Right lobe of liver (tissue), 4 donors: ENCODE data around the gene DHRS7.

Experiments used
- POLR2A ChIP-seq: fragments of 450-650 bp; IDR thresholded peaks from one replicate; pipeline ENCODE4 v1.6.1; 2017; ENCODE audit warnings: antibody characterized with exemption, mild to moderate bottlenecking
- TF ChIP-seq, protein P1 (sequence below), 4 donors: fragments of 200-600 bp in 3 of 4; fragments of 450-650 bp in 1 of 4; IDR thresholded peaks; one replicate each; pipeline versions ENCODE4 v1.5.1 to v1.8.0; 2016 to 2022; ENCODE audit warnings: antibody characterized with exemption in 4 of 4, mild to moderate bottlenecking in 2 of 4
- donor health status: DM: no; HTN: no; CAD: no.
- donor health status: DM: no; HTN: no; CAD: no.
- donor health status: DM: no; HTN: yes; CAD: no.

DNA sequence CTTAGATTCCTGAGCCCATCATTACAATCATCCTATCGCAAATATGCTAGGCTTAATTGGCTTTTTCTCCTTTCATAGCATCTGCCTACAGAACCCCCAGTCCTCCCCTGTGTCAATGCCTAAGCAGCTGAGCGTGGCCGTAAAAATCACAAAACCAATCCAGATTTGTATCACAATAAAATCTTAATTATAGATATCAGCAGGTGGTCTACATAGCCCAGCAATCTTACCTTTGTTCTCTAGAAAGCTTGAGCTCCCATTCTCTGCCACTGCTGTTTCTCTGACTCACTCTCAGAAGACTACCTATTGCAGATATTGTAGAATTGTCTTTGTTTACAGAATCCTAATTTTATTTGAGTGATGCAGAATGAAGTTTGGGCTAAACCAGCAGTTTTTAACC, 46.0 kb upstream of the DHRS7 start:
- TF ChIP-seq POLR2A, result no peak
- TF ChIP-seq, protein P1, sequence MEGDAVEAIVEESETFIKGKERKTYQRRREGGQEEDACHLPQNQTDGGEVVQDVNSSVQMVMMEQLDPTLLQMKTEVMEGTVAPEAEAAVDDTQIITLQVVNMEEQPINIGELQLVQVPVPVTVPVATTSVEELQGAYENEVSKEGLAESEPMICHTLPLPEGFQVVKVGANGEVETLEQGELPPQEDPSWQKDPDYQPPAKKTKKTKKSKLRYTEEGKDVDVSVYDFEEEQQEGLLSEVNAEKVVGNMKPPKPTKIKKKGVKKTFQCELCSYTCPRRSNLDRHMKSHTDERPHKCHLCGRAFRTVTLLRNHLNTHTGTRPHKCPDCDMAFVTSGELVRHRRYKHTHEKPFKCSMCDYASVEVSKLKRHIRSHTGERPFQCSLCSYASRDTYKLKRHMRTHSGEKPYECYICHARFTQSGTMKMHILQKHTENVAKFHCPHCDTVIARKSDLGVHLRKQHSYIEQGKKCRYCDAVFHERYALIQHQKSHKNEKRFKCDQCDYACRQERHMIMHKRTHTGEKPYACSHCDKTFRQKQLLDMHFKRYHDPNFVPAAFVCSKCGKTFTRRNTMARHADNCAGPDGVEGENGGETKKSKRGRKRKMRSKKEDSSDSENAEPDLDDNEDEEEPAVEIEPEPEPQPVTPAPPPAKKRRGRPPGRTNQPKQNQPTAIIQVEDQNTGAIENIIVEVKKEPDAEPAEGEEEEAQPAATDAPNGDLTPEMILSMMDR (IDR thresholded peaks at IDR 0.05), result no peak
